ENCODE results near the gene CYP20A1. TPM values are rescaled to one million over a fixed set of nuclear protein-coding genes. Genes with fewer than 3 reads are reported as not detected.
"Not testable (repeated sequence)": the region's sequence is repeated elsewhere in the genome, so short reads cannot be mapped to it uniquely, and the experiment has no call there.

Gene CYP20A1, protein sequence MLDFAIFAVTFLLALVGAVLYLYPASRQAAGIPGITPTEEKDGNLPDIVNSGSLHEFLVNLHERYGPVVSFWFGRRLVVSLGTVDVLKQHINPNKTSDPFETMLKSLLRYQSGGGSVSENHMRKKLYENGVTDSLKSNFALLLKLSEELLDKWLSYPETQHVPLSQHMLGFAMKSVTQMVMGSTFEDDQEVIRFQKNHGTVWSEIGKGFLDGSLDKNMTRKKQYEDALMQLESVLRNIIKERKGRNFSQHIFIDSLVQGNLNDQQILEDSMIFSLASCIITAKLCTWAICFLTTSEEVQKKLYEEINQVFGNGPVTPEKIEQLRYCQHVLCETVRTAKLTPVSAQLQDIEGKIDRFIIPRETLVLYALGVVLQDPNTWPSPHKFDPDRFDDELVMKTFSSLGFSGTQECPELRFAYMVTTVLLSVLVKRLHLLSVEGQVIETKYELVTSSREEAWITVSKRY
- polyA plus RNA-seq (ENCODE audit: insufficient read length in 4 of 4), result 10 to 100 TPM; 20.0 to 25.5 (median 22.4) TPM

DNA sequence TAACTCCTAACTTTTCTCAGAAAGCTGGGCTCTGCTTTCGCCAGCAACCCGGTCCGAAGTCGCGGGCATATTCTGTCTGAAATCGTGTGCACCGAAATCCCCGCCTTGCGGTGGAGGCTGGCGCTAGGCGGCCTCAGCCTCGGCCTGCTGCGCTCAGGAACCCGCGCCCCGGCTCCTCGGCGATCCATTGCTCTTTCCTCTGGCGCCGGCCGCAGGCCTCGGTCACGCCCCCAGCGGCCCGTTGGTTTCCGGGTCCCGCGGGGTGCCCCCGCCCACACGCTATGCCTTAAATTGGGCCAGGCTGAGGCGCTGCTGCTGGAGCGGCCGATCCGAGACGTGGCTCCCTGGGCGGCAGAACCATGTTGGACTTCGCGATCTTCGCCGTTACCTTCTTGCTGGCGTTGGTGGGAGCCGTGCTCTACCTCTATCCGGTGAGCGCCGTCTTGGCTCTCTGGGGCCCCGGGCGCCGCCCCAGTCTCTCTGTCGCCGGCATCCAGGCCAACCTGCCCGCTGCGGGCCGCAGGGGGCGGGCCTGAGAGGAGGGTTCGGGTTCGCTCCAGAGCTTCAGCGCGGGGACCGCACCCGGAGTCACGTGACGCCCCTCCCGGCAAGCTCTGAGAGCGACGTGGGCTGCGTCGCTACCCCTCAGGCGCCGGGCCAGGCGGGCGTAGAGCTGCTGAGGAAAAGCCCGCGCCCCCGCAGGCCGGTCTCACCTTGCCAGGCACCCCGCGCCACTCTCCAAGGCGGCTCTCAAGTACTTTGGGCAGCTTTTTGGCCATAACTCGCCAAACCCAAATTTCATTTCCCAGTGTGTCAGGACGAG is at the start of gene CYP20A1:
CYP20A1 (plus strand) TSS at position 315 of the 823 bp plus-strand sequence; CDS start at position 360, 45 bp downstream.
- peak; percentile 90 to 93 (median 91) for DNase-seq (ENCODE audit: low read depth in 4 of 4, low spot score in 3 of 4)

DNA sequence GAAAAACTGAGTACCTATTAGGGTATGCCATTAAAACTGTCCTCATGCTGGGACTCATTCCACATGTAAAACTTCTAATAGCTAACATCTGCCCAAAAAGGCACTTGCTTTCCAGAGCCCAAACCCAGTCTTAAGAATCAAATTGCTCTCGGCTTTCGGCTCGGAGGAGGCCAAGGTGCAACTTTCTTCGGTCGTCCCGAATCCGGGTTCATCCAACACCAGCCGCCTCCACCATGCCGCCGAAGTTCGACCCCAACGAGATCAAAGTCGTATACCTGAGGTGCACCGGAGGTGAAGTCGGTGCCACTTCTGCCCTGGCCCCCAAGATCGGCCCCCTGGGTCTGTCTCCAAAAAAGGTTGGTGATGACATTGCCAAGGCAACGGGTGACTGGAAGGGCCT is 48.3 kb upstream of the CYP20A1 start:
- DNase-seq (ENCODE audit: low read depth in 4 of 4, low spot score in 3 of 4), result not testable (repeated sequence)

GRCh38 chr2:203191026-203191425 is 47.8 kb upstream of the CYP20A1 start:
- DNase-seq (ENCODE audit: low read depth in 4 of 4, low spot score in 3 of 4), result not testable (repeated sequence)

- DNase-seq (ENCODE audit: low read depth in 4 of 4, low spot score in 3 of 4), result no peak
Measured at GRCh38 chr2:203191961-203192360, 46.9 kb upstream of the CYP20A1 start.

DNA sequence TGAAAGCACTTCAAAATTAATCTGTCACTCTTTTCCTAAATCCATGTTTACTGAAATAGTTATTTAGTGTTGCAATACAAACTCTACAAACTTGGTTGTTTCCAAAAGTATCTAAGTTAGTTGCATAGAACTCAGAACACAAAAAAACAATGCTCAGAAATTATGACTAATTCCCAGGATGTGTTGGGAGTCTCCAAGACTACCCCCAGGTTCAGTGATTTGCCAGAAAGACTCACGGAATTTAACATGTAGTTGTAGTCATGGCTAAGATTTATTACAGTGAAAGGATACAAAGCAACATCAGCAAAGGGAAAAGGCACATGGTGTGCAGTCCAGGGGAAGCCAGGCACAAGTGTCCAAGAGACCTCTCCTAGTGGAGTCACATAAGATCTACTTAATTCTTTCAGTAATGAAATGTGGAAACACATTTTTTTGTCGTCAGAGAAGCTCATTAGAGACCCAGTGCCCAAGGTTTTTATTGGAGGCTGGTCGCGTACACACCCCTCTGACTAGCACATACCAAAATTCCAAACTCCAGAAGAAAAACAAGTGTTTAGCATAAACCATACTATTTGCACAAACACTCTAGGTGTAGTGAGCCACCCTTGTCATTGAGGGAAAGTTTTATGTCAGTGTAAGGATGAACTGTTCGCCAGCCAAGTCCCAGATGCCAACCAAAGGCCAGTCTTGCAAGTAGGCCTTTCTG is 43.3 kb upstream of the CYP20A1 start:
- no peak for DNase-seq (ENCODE audit: low read depth in 4 of 4, low spot score in 3 of 4)

DNA sequence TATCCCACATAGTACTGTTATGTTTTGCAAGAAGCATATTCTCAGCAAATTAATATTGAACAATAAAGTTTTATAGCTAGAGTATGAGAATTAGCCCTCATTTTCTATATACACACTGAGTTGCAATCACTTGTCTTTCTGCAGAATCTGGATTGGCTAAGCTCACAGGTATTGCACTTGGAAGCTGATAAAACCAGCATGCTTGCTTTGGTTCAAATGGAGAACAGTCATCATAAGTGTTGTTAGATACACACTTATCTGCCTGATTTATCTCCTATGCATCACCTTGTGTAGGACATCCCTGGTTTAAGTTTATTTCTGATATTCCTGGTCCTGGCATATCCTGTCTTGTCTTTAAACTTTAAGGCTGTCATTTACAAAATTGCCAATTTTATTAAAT is 38.0 kb upstream of the CYP20A1 start:
- DNase-seq (ENCODE audit: low read depth in 4 of 4, low spot score in 3 of 4), result no peak

- no peak for DNase-seq (ENCODE audit: low read depth in 4 of 4, low spot score in 3 of 4)
Measured at GRCh38 chr2:203201426-203201825, 37.4 kb upstream of the CYP20A1 start.

DNA sequence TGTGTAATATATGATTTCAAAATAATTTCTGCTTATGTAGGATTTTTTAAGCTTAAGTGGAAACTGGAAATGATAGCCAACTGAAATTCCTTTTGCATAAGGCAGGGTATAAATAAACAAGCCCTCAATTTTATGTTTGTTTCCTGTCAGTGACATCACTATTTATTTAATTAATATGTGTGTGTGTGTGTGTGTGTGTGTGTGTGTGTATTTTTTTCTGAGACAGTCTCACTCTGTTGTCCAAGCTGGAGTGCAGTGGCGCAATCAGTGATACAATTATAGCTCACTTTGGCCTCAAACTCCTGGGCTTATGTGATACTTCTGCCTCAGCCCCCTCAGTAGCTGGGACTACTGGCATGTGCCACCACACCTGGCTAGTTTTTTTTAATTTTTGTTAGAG is 29.3 kb upstream of the CYP20A1 start:
- DNase-seq (ENCODE audit: low read depth in 4 of 4, low spot score in 3 of 4), result no peak

DNA sequence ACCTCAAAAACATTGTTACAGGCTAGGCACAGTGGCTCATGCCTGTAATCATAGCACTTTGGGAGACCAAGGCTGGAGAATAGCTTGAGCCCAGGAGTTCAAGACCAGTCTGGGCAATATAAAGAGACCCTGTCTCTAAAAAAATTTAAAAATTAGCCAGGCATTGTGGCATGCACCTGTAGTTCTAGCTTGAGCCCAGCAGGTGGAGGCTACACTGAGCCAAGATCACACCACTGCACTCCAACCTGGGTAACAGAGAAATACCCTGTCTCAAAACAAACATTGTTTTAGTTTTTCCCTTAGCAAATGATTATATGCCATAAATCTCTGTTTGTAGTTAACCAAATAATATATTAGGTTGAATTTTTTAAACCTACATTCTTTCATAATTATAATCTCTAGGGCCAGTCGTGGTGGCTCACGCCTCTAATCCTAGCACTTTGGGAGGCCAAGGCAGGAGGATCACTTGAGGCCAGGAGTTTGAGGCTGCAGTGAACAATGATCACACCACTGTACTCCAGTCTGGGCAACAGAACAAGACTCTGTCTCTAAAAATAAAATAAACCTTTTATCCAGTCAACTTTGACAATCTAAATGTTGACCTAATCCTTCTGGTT is 13.3 kb upstream of the CYP20A1 start:
- no peak for DNase-seq (ENCODE audit: low read depth in 4 of 4, low spot score in 3 of 4)

GRCh38 chr2:203229674-203230073 is 9.1 kb upstream of the CYP20A1 start:
- not testable (repeated sequence) for DNase-seq (ENCODE audit: low read depth in 4 of 4, low spot score in 3 of 4)

DNA sequence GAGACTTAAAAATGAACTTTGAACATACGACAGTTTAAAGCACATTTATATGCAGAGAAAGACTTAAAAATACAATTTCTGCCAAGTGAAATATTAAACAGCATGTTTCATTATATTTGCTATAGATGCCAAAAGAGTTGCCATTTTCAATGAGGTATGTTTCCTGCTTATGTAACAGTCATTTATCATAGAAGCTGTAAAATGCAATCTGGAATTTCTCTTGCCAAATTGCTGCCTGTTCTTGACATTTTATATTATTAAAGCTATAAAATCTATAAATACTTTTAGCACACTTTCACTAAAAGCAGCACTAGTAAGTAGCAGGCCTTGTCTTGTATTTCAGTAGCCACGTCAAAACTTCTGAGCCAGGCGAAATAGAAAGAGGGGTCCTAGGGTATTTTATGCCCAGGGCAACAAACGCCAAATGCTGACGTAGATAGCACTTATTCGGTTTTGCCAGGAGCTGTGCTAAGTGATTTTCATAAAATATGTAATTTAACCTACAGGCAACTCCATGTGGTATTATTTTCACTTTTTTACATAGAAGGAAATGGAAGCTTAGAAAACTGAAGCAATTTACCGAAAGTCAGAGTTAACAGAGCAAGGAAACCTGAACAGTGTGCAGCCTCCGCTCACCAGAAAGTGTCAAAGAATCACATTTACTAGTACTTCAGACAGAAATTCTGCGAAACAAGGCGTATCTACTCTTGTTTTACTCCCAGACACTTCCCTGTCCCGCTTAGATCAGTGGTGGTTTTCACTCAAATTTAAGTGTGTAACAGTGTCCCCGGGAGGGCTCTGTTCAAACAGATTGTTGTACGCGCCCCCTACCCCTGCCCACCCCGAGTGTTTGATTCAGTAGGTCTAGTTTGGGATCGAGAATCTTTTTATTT is 1.2 kb upstream of the CYP20A1 start:
- no peak for DNase-seq (ENCODE audit: low read depth in 4 of 4, low spot score in 3 of 4)

- DNase-seq (ENCODE audit: low read depth in 4 of 4, low spot score in 3 of 4), result no peak
Measured at GRCh38 chr2:203238292-203238703, 520 bp upstream of the CYP20A1 start.

GRCh38 chr2:203240491-203240890 is 1.7 kb downstream of the CYP20A1 start:
- DNase-seq (ENCODE audit: low read depth in 4 of 4, low spot score in 3 of 4), result no peak

DNA sequence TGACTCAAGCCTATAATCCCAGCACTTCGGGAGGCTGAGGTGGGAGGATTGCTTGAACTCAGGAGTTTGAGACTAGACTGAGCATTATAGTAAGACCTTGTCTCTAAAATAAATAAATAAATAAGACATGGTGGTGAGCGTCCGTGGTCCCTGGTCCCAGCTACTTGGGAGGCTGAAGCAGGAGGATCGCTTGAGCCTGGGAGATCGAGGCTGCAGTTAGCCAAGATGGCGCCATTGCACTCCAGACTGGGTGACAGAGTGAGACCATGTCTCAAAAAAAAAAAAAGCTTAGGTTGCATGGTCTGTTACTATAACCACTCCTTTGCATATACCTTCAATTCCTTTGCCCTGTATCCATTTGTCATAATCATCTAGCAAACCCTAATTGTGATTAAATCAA is 3.7 kb downstream of the CYP20A1 start:
- DNase-seq (ENCODE audit: low read depth in 4 of 4, low spot score in 3 of 4), result no peak

DNA sequence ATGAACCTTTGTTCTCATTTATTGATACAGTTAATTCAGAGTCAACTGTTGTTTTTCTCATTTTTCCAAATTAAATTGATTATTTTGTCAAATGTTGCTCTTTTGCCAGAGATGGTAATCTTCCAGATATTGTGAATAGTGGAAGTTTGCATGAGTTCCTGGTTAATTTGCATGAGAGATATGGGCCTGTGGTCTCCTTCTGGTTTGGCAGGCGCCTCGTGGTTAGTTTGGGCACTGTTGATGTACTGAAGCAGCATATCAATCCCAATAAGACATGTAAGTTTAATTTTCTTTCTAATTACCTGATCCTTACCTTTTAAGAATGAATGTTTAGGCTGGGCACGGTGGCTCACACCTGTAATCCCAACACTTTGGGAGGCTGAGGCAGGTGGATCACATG is 7.8 kb downstream of the CYP20A1 start:
- DNase-seq (ENCODE audit: low read depth in 4 of 4, low spot score in 3 of 4), result no peak

GRCh38 chr2:203252818-203253217 is 14.0 kb downstream of the CYP20A1 start:
- DNase-seq (ENCODE audit: low read depth in 4 of 4, low spot score in 3 of 4), result no peak

DNA sequence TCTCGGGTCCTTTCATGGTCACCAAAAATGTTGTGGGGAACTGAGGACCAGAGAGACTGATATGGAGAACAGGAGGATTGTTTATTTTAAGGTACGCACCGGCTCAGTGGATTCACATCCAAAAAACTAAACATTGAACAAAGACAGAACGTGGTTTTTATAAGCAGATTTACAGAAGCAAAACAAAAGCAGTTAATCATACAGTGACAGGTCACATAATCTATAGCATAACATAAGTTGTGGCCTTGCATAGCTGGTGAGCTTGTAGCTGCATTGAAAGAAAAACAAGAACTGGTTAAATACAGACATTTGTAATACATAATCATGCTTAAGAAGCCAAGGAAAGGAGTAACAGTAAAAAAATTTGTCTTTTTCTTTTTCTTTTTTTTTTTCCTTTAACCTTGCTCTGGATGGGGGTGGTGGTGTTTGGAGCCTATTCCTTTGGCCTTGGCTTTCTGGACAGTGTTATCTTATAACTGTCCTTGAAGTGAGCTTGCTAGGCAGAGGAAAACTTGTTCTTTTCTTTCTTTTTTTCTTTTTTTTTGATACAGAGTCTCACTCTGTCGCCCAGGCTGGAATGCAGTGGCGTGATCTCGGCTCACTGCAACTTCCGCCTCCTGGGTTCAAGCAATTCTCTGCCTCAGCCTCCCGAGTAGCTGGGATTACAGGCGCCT is 14.7 kb downstream of the CYP20A1 start:
- DNase-seq (ENCODE audit: low read depth in 4 of 4, low spot score in 3 of 4), result not testable (repeated sequence)

DNA sequence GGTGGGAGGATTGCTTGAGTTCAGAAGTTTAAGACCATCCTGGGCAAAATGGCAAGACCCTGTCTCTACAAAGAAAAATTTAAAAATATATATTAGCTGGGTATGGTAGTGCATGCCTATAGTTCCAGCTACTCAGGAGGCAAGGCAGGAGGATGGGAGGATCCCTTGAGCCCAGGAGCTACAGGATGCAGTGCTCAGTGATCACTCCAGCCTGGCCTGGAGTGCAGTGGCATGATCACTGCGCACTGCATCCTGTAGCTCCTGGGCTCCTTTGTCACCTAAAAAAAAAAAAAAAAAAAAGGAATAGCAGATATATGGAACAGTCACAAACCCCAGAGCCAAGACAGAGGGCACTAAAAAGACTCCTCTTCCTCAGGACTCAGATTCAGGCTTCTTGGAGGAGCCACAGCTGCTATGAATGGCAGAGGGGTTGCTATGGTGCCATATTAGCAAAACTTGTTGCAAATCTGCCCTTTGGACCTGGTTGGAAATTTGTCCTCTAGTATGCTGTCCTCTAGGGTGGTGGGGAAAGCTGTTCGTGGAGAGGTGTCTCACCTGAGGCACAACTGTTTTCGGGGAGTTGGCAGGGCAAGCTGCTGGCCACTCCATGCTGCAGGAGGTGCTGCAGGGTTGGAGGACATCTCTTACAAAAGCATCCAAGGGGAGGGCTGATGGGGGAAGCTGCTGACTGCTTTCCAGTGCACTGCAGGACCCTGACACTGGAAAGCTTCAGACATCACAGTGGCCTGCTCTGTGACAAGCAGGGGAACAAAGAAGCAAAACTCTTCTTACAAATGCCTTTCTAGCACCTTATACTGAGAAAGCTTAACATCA is 22.7 kb downstream of the CYP20A1 start:
- no peak for DNase-seq (ENCODE audit: low read depth in 4 of 4, low spot score in 3 of 4)

Data from left renal pelvis (tissue), 4 donors.